GM12878 (cell line): ENCODE data around the gene EZH2. TPM values are rescaled to one million over a fixed set of nuclear protein-coding genes. Genes with fewer than 3 reads are reported as not detected.
A peak's percentile ranks its signal among the peaks of the same experiment; 100 is the strongest.

Experiments
- ATAC-seq: fragments of 200-7000 bp; cut with Tn5 transposase; 3 replicates; pipeline ENCODE4 v1.9.1; 2020; ENCODE audit warnings: mild to moderate bottlenecking, moderate library complexity
- Bru-seq: library from RNA; stranded (reverse); fragments of 400-500 nt; gene quantifications from one replicate; lab custom pipeline; 2021; lab: Mats Ljungman, UMichigan
- BruChase-seq, 2 experiments: library from RNA; stranded (reverse); fragments of 400-500 nt; gene quantifications; one replicate each; lab custom pipeline; 2021; lab: Mats Ljungman, UMichigan
- BruUV-seq: library from RNA; stranded (reverse); fragments of 400-500 nt; replicated peaks from 2 replicates; lab custom pipeline; 2021; lab: Mats Ljungman, UMichigan
- CTCF ChIA-PET: fragments of 300-600 bp; sonication (Branson Sonifier 250); formaldehyde crosslinking; extraction: SDS; loops from one replicate; lab custom pipeline; 2021; ENCODE audit warnings: inconsistent platforms; lab: Yijun Ruan, JAX
- POLR2A ChIA-PET: fragments of 350-600 bp; formaldehyde crosslinking; extraction: SDS; loops from one replicate; lab custom pipeline; 2021; ENCODE audit warnings: inconsistent platforms; lab: Charles Lee
- RAD21 ChIA-PET: fragments of 300-600 bp; sonication (Branson Sonifier 250); formaldehyde crosslinking; loops from one replicate; lab custom pipeline; 2023; ENCODE audit warnings: antibody characterized with exemption; ENCODE audit not compliant: unreplicated experiment; lab: Charles Lee
- SMC1A ChIA-PET: fragments of 300-600 bp; sonication (Branson Sonifier 250); formaldehyde crosslinking; loops from one replicate; lab custom pipeline; 2023; ENCODE audit not compliant: unreplicated experiment, uncharacterized antibody; lab: Charles Lee
- DNase-seq: peaks from one replicate; pipeline ENCODE4 v3.0.0-alpha.2; 2011; ENCODE audit warnings: low read depth, low spot score
- FAIRE-seq: peaks from 3 replicates; lab custom pipeline; 2011; peaks lifted over from hg19 to GRCh38; lab: Jason Lieb, UNC
- H2AFZ ChIP-seq: 2 replicates; pipeline ENCODE4 v1.6.0; 2011; ENCODE audit warnings: low read depth, low read length, control low read depth; ENCODE audit not compliant: control insufficient read depth
- H3K27ac ChIP-seq: 2 replicates; pipeline ENCODE4 v1.5.1; 2011; ENCODE audit warnings: control low read depth; ENCODE audit not compliant: control insufficient read depth, insufficient read depth
- H3K27me3 ChIP-seq, 2 experiments: replicated peaks in 1 of 2; 2 replicates each; pipeline versions ENCODE4 v1.6.0 to v1.6.1; 2011; ENCODE audit warnings: low read length in 1 of 2; ENCODE audit not compliant: control insufficient read depth in 2 of 2, insufficient read depth in 2 of 2
- H3K36me3 ChIP-seq, 2 experiments: 2 replicates each; pipeline ENCODE4 v1.5.1; 2011; ENCODE audit warnings: low read length in 1 of 2; ENCODE audit not compliant: control insufficient read depth in 2 of 2, insufficient read depth in 2 of 2
- H3K4me1 ChIP-seq: 2 replicates; pipeline ENCODE4 v1.6.1; 2011; ENCODE audit warnings: mild to moderate bottlenecking, low read length, moderate library complexity, mixed read lengths; ENCODE audit not compliant: control insufficient read depth, insufficient read depth
- H3K4me2 ChIP-seq: 2 replicates; pipeline ENCODE4 v1.6.0; 2011; ENCODE audit warnings: control low read depth; ENCODE audit not compliant: control insufficient read depth, insufficient read depth
- H3K4me3 ChIP-seq: fragments of 200-600 bp; sonication (generic); 2 replicates; pipeline ENCODE4 v1.5.1; 2016
- H3K79me2 ChIP-seq: 2 replicates; pipeline ENCODE4 v1.6.0; 2011; ENCODE audit warnings: low read length; ENCODE audit not compliant: control insufficient read depth, insufficient read depth
- H3K9ac ChIP-seq: 2 replicates; pipeline ENCODE4 v1.8.0; 2011; ENCODE audit warnings: low read length, control low read depth, mixed read lengths; ENCODE audit not compliant: control insufficient read depth, insufficient read depth
- H3K9me3 ChIP-seq: replicated peaks from 3 replicates; pipeline ENCODE4 v1.5.1; 2011; ENCODE audit warnings: mild to moderate bottlenecking, low read length; ENCODE audit not compliant: control insufficient read depth, insufficient read depth
- H4K20me1 ChIP-seq: 2 replicates; pipeline ENCODE4 v1.6.0; 2011; ENCODE audit not compliant: control insufficient read depth, insufficient read depth
- ASH2L ChIP-seq: fragments of 300-600, 200-600 bp; sonication (generic); IDR thresholded peaks from 2 replicates; pipeline ENCODE4 v1.6.1; 2017; ENCODE audit warnings: low read depth, mild to moderate bottlenecking, borderline replicate concordance
- BCLAF1 ChIP-seq: fragments of 450-650 bp; IDR thresholded peaks from 2 replicates; pipeline ENCODE4 v1.6.1; 2017; ENCODE audit warnings: antibody characterized with exemption, mild to moderate bottlenecking, moderate library complexity
- EGR1 ChIP-seq, 2 experiments: IDR thresholded peaks; 1 replicate in 1 of 2; 2 replicates in 1 of 2; pipeline ENCODE4 v1.6.1; 2011 to 2012; ENCODE audit warnings: low read depth in 2 of 2, low read length in 2 of 2, borderline replicate concordance in 1 of 2, mild to moderate bottlenecking in 1 of 2, moderate library complexity in 1 of 2
- NR2F1 ChIP-seq: fragments of 450-650 bp; conservative IDR thresholded peaks from 2 replicates; pipeline ENCODE4 v1.6.1; 2017; ENCODE audit warnings: mild to moderate bottlenecking
- POLR2A ChIP-seq: IDR thresholded peaks from 2 replicates; pipeline ENCODE4 v1.6.1; 2011; ENCODE audit warnings: low read depth, mild to moderate bottlenecking, low read length
- POU2F2 ChIP-seq: IDR thresholded peaks from 3 replicates; pipeline ENCODE4 v1.6.1; 2011; ENCODE audit warnings: low read depth, mild to moderate bottlenecking, low read length, borderline replicate concordance
- SMARCA5 ChIP-seq: fragments of 450-650 bp; IDR thresholded peaks from 2 replicates; pipeline ENCODE4 v1.6.1; 2017; ENCODE audit warnings: mild to moderate bottlenecking
- SRF ChIP-seq, 2 experiments: IDR thresholded peaks; 2 replicates each; pipeline ENCODE4 v1.6.1; 2011; ENCODE audit warnings: low read depth in 2 of 2, low read length in 2 of 2, mild to moderate bottlenecking in 1 of 2, moderate library complexity in 1 of 2
- TCF12 ChIP-seq: IDR thresholded peaks from 2 replicates; pipeline ENCODE4 v1.6.1; 2011; ENCODE audit warnings: low read depth, mild to moderate bottlenecking, low read length
- TCF3 ChIP-seq: IDR thresholded peaks from 2 replicates; pipeline ENCODE4 v1.6.1; 2012; ENCODE audit warnings: low read depth, mild to moderate bottlenecking, low read length, borderline replicate concordance; ENCODE audit not compliant: insufficient read depth
- ZNF217 ChIP-seq: fragments of 450-650 bp; IDR thresholded peaks from 2 replicates; pipeline ENCODE4 v1.6.1; 2017; ENCODE audit warnings: antibody characterized with exemption, mild to moderate bottlenecking
- WGBS: methylation state at CpG from one replicate; pipeline ENCODE4 v1.1.6; 2016; ENCODE audit warnings: low lambda C conversion rate; ENCODE audit not compliant: insufficient replicate concordance, insufficient coverage; ENCODE audit errors: missing lambda C conversion rate; 5-methylcytosine and 5-hydroxymethylcytosine counted together
- in situ Hi-C: fragments of 300-500 bp; cut with MboI; formaldehyde crosslinking; loops from 9 replicates; pipeline ENCODE4 v1.14.3; 2018; ENCODE audit warnings: mixed read lengths
- intact Hi-C: fragments of 100-400 bp; cut with micrococcal nuclease; formaldehyde crosslinking; loops from one replicate; pipeline ENCODE4 v1.14.2; 2022; ENCODE audit not compliant: unreplicated experiment
- long read RNA-seq, 2 experiments: library from polyadenylated mRNA; unstranded; transcript quantifications; one replicate each; pipeline ENCODE4 v2.0.0, GENCODE V29; 2019 to 2020
- polyA minus RNA-seq, 3 experiments: library from RNA; depleted of rRNA, polyadenylated mRNA; stranded (reverse); fragments of >200 nt; gene quantifications; 2 replicates each; pipeline ENCODE4 v1.2.3, GENCODE V29; 2011
- polyA plus RNA-seq, 11 experiments: library from polyadenylated mRNA; depleted of rRNA in 4 of 11; unstranded in 6 of 11; stranded (reverse) in 5 of 11; fragments of >200 nt; fragmentation: Nextera tagmentation in 4 of 11; fragmentation: Illumina TruSeq in 1 of 11; extraction: Ambion mirVana in 4 of 11; extraction: Trizol in 1 of 11; gene quantifications; 1 replicate in 1 of 11; 2 replicates in 10 of 11; pipeline versions ENCODE4 v1.2.1 to v1.2.3, GENCODE V29; 2011 to 2016; ENCODE audit warnings: inconsistent platforms in 2 of 11, missing spikeins in 2 of 11, low read depth in 1 of 11
- total RNA-seq, 4 experiments: library from RNA; depleted of rRNA in 3 of 4; stranded (reverse); fragments of >200 nt in 3 of 4; fragmentation: Illumina TruSeq in 1 of 4; extraction: Trizol in 1 of 4; gene quantifications; 2 replicates each; pipeline versions ENCODE4 v1.2.1 to v1.2.3, GENCODE V29; 2013 to 2021
- TF ChIP-seq, protein P1 (sequence below): IDR thresholded peaks from 2 replicates; pipeline ENCODE4 v1.6.1; 2012; ENCODE audit warnings: mild to moderate bottlenecking, low read depth, low read length

The EZH2 gene
- total RNA-seq (2013; cell fraction: nucleolus; rRNA removed), result 74.5 and 78.5 TPM in 2 replicates
- total RNA-seq (2014; rRNA removed) (25.5 and 28.8 TPM in 2 replicates), total RNA-seq (2014; rRNA removed; fragmentation: Illumina TruSeq; extraction: Trizol) (29.5 and 31.6 TPM in 2 replicates), total RNA-seq (2021) (34.4 and 37.9 TPM in 2 replicates), polyA plus RNA-seq (2011; rRNA removed) (69.6 and 85.0 TPM in 2 replicates), polyA plus RNA-seq (2014; fragmentation: Illumina TruSeq; extraction: Trizol) (51.0 and 60.9 TPM in 2 replicates), polyA plus RNA-seq (2014; fragmentation: Nextera tagmentation; extraction: Ambion mirVana) (10 to 100 TPM; 19.4 to 20.2 TPM), polyA plus RNA-seq (2014; rRNA removed) (39.1 and 43.7 TPM in 2 replicates), polyA plus RNA-seq (2016; fragmentation: Nextera tagmentation; extraction: Ambion mirVana) (10 to 100 TPM; 48.3 to 49.4 TPM), polyA minus RNA-seq (2011; rRNA and poly(A)+ RNA removed) (34.8 and 35.1 TPM in 2 replicates), Bru-seq, nascent RNA (percentile 86 among the genes with signal in this experiment), BruChase-seq, experiment 1, labeled RNA remaining after a 6-hour chase (percentile 90 among the genes with signal in this experiment), BruChase-seq, experiment 2, labeled RNA remaining after a 2-hour chase (percentile 92 among the genes with signal in this experiment)
- 25.2 TPM for polyA plus RNA-seq (2011; ENCODE audit: low read depth)
- polyA plus RNA-seq (2011; cell fraction: cytosol; rRNA removed), result 35.5 and 37.7 TPM in 2 replicates
- 144 and 148 TPM in 2 replicates for polyA plus RNA-seq (2011; cell fraction: nucleus; rRNA removed)
- 30.3 and 38.2 TPM in 2 replicates for polyA plus RNA-seq (2012)
- 13.8 and 17.4 TPM in 2 replicates for polyA minus RNA-seq (2011; cell fraction: cytosol; rRNA and poly(A)+ RNA removed)
- polyA minus RNA-seq (2011; cell fraction: nucleus; rRNA and poly(A)+ RNA removed), result 33.6 and 47.6 TPM in 2 replicates
- long read RNA-seq, experiment 1, transcript EZH2-203 (20 exons, 2,591 nt), result major isoform, 15 of 35 reads
- long read RNA-seq, experiment 1, partial matches to known transcripts, result 4 of 35 reads
- long read RNA-seq, experiment 1, other reads (novel, unspliced or antisense), result 7 of 35 reads
- long read RNA-seq, experiment 2, transcript EZH2-202 (19 exons, 2,477 nt), result minor isoform, 10 of 188 reads
- long read RNA-seq, experiment 2, transcript EZH2-203 (20 exons, 2,591 nt), result major isoform, 65 of 188 reads
- long read RNA-seq, experiment 2, transcript EZH2-210 (10 exons, 1,876 nt), result minor isoform, 8 of 188 reads
- long read RNA-seq, experiment 2, transcript EZH2-208 (20 exons, 2,466 nt), result minor isoform, 11 of 188 reads
- long read RNA-seq, experiment 2, partial matches to known transcripts, result 52 of 188 reads
- long read RNA-seq, experiment 2, other reads (novel, unspliced or antisense), result 38 of 188 reads

- in situ Hi-C loops, result no loop called here
- under 1% methylated on average over 41 of the region's 50 CpGs for WGBS
- ChIA-PET SMC1A (interaction anchor here (1.6 kb wide), 1 partner anchor 33 kb away, joined by 4 read pairs; no protein-coding TSS in a partner anchor), CTCF (interaction anchor here (1.9 kb wide), 1 partner anchor 11 kb away, joined by 6 read pairs; no protein-coding TSS in a partner anchor), RAD21 (interaction anchor here (1.4 kb wide), 1 partner anchor 11 kb away, joined by 5 read pairs; no protein-coding TSS in a partner anchor), POLR2A (interaction anchor here (1.0 to 1.7 kb wide), 2 partner anchors 11 to 319 kb away, joined by 5 to 14 read pairs; no protein-coding TSS in a partner anchor)
- no peaks in the 10 kb centered on the region for H3K27me3 ChIP-seq
- H3K9me3 ChIP-seq, result no peaks in the 10 kb centered on the region
- peak within 1 kb of the TSS; percentile 72 for H3K9ac ChIP-seq
- no peaks in the 10 kb centered on the region for H4K20me1 ChIP-seq
- DNase-seq (no peak), FAIRE-seq (no peak), ATAC-seq (peak; percentile 4; the same call in 2 of the 3 replicates)
- H3K79me2 ChIP-seq, result peaks cover 56% of the 10 kb centered on the region
- peak within 1 kb of the TSS; percentile 72 for H3K27ac ChIP-seq
- BruUV-seq, result no TSS peak
- no peaks in the 10 kb centered on the region for H3K4me1 ChIP-seq
- peaks cover 0 to 3% of the 10 kb centered on the region in 2 experiments; a peak in 1 of 4 replicates for H3K36me3 ChIP-seq
- intact Hi-C loops, result loop anchor here (2.0 to 10.0 kb wide), 5 partner anchors 27 to 179 kb away; partner anchors contain the start of gene PDIA4
- peak within 1 kb of the TSS; percentile 88 for H2AFZ ChIP-seq
- H3K4me3 ChIP-seq, result peak within 1 kb of the TSS; percentile 93
- peak within 1 kb of the TSS; percentile 92 for H3K4me2 ChIP-seq
- TF ChIP-seq NR2F1 (peak; percentile 10; the same call in 1 of the 2 replicates), TCF12 (no peak), POLR2A (peak; percentile 83; the same call in 1 of the 2 replicates), BCLAF1 (no peak), POU2F2 (peak; percentile 13; the same call in 1 of the 3 replicates), SMARCA5 (peak; percentile 42; the same call in 1 of the 2 replicates), ZNF217 (peak; percentile 20; the same call in 1 of the 2 replicates), SRF (IDR thresholded peaks at IDR 0.05; ENCODE audit: low read depth in 2 of 2, low read length in 2 of 2) (0 out of 4 replicates have a peak, but pooled peaks of 1 of the 2 experiments have one; percentile 16), ASH2L (0 out of 2 replicates have a peak, but pooled peaks have one; percentile 1), TCF3 (0 out of 2 replicates have a peak, but pooled peaks have one; percentile 53), EGR1 (IDR thresholded peaks at IDR 0.05; ENCODE audit: borderline replicate concordance in 1 of 2, low read depth in 2 of 2, low read length in 2 of 2) (peak in 1 of 2 experiments; percentile 46; a peak in 1 of 3 replicates)
- TF ChIP-seq, protein P1, sequence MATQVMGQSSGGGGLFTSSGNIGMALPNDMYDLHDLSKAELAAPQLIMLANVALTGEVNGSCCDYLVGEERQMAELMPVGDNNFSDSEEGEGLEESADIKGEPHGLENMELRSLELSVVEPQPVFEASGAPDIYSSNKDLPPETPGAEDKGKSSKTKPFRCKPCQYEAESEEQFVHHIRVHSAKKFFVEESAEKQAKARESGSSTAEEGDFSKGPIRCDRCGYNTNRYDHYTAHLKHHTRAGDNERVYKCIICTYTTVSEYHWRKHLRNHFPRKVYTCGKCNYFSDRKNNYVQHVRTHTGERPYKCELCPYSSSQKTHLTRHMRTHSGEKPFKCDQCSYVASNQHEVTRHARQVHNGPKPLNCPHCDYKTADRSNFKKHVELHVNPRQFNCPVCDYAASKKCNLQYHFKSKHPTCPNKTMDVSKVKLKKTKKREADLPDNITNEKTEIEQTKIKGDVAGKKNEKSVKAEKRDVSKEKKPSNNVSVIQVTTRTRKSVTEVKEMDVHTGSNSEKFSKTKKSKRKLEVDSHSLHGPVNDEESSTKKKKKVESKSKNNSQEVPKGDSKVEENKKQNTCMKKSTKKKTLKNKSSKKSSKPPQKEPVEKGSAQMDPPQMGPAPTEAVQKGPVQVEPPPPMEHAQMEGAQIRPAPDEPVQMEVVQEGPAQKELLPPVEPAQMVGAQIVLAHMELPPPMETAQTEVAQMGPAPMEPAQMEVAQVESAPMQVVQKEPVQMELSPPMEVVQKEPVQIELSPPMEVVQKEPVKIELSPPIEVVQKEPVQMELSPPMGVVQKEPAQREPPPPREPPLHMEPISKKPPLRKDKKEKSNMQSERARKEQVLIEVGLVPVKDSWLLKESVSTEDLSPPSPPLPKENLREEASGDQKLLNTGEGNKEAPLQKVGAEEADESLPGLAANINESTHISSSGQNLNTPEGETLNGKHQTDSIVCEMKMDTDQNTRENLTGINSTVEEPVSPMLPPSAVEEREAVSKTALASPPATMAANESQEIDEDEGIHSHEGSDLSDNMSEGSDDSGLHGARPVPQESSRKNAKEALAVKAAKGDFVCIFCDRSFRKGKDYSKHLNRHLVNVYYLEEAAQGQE, result no peak
Measured at GRCh38 chr7:148884049-148884298, at the start of gene EZH2. EZH2 (minus strand) TSS chr7:148884291; CDS start chr7:148847298, 36,993 bp downstream.
